IMR-90 (cell line): ENCODE data around the gene NLGN1.

ENCODE experiments used
- BHLHE40 ChIP-seq: fragments of 150-350 bp; IDR thresholded peaks from 2 replicates; pipeline ENCODE4 v1.6.1; 2016; ENCODE audit warnings: mild to moderate bottlenecking, low read depth, low read length
- CHD1 ChIP-seq: IDR thresholded peaks from 2 replicates; pipeline ENCODE4 v1.6.1; 2012; ENCODE audit warnings: low read depth, low read length, improper control_type of control experiment
- CTCF ChIP-seq: conservative IDR thresholded peaks from 2 replicates; pipeline ENCODE4 v1.5.1; 2012; ENCODE audit warnings: mild to moderate bottlenecking, low read depth, low read length, improper control_type of control experiment
- FOS ChIP-seq: fragments of 150-350 bp; IDR thresholded peaks from 2 replicates; pipeline ENCODE4 v1.6.1; 2016; ENCODE audit warnings: low read depth, low read length
- MXI1 ChIP-seq: IDR thresholded peaks from 2 replicates; pipeline ENCODE4 v1.6.1; 2012; ENCODE audit warnings: low read depth, mild to moderate bottlenecking, low read length, moderate library complexity, borderline replicate concordance
- POLR2A ChIP-seq: IDR thresholded peaks from 2 replicates; pipeline ENCODE4 v1.6.1; 2012; ENCODE audit warnings: mild to moderate bottlenecking, low read depth, low read length
- RAD21 ChIP-seq: IDR thresholded peaks from 2 replicates; pipeline ENCODE4 v1.6.1; 2012; ENCODE audit warnings: low read length, improper control_type of control experiment
- USF2 ChIP-seq: fragments of 150-350 bp; IDR thresholded peaks from 2 replicates; pipeline ENCODE4 v1.6.1; 2017; ENCODE audit warnings: mild to moderate bottlenecking, antibody characterized with exemption, low read length, low read depth

- no peak for TF ChIP-seq BHLHE40
- no peak for TF ChIP-seq USF2
- no peak for TF ChIP-seq POLR2A
- TF ChIP-seq CTCF: no peak
- TF ChIP-seq RAD21: no peak
- TF ChIP-seq FOS: no peak
- no peak for TF ChIP-seq CHD1
- TF ChIP-seq MXI1: no peak
Observed at GRCh38 chr3:173660645-173661299, 263.2 kb downstream of the NLGN1 start.
